Measurements from ENCODE around the gene ADTRP. TPM values are rescaled to one million over a fixed set of nuclear protein-coding genes. Genes with fewer than 3 reads are reported as not detected.
A peak's percentile ranks its signal among the peaks of the same experiment; 100 is the strongest.

Gene ADTRP
- total RNA-seq, 1 donor from 2014 or later = 0.85 TPM

DNA sequence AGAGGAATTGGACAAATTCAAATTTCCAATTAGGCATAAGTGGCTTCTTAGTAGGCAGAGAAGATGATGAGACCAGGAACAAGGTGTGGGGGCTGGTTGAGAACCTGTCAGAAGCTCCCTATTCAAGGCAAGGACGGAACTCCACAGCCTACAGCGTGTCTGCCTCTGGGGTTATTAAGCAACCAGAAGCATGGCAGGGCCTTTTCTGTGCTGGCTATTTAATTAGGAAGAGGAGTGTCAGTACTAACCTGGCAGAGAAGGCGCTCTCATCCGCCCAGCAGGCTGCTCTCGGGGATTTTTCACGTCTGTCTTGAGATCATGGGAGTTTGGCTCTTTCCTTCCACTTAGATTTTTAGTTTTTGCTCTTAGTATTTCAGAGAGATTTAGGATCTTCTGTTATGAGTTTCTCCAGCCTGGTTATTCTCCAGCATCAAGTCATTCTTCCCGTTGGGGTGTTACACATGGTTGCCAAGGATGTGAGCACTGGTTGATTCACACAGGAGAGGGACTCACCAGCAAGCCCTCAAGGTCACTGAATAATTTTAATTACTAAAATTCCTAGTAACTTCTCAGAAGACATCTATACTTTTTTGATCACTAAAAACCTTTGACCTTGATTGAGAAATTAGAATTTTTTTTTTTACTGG lies 23.9 kb downstream of the ADTRP start:
- peak; percentile 70 for DNase-seq

DNA sequence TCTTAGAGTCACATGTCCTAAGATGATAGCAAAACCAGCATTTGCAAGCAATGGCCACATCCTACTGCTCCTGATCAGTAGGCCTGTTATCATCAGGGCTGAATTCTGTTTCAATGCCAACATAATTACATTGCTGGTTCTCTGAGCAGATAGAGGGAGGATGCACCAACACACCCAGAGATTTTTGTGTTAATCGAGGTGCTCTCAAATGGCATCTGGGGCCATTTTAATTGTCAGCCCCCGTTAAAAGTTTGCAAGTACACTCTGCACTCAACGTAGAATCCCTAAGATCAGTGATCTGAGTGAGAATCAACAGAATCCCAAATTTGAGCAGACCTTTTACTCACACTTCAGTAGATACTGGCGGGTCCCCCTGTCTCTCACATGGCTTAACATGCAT lies 24.8 kb downstream of the ADTRP start:
- no peak for DNase-seq

DNA sequence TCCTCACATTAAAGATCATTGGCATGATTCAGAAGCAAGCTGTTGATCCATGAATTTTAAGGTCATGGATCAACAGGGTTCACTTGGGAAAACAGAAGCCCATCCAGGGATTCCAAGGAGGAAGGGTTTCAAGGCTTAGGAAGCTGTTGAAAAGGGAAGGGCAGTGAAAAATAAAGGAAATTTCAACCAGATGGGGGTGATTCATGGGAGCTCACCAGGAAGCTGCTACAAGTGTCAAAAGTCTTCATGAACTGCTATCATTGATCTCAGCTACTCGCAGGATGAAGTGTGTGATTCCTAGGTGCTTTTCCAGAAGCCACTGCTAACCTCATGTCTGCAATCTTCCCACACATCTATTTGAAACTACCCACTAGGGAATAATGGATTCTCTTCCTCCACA lies 26.2 kb downstream of the ADTRP start:
- DNase-seq = no peak

DNA sequence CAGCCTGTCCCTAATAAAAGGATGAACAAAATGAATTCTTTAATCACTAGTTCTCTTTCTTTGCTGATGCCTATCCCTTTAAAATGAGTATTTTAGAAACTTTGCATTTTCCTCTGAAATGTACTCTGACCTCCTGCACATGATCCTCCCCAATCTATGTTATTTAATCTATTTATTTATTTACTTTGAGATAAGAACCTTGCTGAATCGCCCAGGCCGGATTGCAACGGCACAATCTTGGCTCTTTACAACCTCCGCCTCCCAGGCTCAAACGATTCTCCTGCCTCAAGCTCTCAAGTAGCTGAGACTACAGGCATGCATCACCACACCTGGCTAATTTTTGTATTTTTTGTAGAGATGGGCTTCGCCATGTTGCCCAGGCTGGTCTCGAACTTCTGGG lies 27.9 kb downstream of the ADTRP start:
- DNase-seq = no peak

DNA sequence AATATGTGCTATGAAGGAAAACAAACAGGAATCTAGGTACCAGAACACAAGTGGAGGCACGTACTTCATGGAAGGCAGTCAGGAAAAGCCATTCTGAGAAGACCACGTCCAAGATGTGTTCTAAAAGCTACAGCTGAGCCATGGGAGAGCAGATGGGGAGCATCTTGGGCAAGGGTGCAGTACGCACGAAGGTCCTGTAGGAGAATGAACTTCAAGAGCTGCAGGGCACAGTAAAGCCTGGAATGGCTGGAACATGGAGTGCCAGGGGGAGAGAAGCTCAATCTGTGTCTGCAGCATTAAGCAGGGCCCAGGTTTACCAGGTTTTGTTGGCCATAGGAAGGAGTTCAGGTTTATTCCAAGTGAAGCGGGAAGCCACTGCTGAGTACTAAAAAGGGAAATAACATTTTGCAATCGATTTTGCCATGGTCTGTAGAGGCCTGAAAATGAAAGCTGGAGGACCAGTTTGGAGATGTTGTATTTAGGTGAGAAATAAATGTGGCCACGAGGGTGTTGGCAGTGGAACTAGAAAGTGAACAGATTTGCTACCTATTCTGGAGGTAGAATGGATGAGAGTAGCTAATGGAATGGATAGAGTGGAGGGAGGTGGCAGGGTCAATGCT lies 29.9 kb downstream of the ADTRP start:
- DNase-seq = no peak

DNA sequence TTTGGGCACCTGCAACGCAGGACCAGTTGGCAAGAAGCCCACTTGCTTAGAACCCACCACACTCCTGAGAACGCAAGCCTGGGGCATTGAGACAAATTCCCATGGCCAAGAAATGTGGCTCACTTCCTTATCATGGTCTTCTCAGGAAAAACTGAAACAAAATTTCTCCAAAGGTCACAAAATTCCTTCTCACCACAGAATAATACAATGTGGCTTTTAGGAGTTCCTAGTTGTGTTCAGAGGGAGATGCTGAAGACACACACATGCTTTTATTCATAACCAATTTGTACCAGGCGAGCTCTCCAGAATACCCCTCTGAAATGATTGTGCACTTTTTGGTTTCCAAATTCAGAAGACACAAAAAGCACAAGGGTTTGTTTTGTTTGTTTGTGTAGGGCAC lies 31.6 kb downstream of the ADTRP start:
- no peak for DNase-seq

DNA sequence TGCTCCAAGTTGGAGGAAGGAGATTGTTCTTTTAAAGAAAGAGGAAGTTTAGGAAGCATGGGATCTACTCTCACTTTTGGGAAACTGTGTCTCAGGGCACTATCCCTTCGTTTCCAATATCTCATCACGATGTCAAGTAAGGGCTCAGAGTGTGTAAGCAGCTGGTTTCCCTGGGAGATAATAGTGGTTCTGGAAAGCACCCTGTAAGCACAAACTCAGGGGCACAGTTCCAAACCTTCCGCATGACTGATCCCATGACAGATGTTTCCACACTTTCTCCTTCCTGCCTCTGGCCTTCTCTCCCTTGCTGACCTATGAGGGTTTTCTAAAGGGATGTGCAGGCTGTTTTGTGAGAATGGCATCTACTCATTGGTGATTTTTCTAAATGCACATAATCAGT lies 33.9 kb downstream of the ADTRP start:
- DNase-seq = peak; percentile 23

DNA sequence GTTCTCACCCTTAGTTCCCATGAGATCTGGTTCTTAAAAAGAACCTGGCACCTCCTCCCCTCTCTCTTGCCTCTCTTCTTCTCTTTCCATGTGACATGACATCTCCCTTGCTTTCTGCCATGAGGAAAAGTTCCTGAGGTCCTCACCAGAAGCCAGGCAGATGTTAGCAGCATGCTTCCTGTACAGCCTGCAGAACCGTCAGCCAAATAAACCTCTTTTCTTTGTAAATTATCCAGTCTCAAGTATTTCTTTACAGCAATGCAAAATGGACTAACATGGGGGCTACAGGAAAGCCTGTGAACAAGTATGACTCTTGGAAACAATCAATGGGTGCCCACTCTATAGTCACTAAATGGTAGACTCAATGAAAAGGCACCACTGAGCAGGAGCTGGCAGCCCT lies 34.5 kb downstream of the ADTRP start:
- DNase-seq = no peak

DNA sequence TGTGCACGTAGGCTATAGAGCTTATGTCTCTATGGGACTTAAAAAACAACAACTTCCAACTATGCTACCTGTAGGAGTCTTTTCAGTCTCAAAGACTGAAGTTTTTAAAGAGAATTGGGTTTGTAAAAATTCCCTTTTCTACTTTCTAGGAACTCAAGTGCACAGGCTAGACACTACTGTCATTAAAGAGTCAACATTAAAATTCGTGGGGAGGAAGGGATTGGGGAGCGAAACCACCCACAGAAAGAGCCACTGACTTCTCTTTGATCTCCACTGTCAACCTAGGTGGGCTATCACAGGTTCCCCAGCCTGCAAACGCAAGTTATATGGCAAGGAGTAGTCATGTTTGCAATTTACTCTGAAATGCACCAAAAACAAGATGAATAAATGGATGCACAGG lies 37.7 kb downstream of the ADTRP start:
- no peak for DNase-seq

DNA sequence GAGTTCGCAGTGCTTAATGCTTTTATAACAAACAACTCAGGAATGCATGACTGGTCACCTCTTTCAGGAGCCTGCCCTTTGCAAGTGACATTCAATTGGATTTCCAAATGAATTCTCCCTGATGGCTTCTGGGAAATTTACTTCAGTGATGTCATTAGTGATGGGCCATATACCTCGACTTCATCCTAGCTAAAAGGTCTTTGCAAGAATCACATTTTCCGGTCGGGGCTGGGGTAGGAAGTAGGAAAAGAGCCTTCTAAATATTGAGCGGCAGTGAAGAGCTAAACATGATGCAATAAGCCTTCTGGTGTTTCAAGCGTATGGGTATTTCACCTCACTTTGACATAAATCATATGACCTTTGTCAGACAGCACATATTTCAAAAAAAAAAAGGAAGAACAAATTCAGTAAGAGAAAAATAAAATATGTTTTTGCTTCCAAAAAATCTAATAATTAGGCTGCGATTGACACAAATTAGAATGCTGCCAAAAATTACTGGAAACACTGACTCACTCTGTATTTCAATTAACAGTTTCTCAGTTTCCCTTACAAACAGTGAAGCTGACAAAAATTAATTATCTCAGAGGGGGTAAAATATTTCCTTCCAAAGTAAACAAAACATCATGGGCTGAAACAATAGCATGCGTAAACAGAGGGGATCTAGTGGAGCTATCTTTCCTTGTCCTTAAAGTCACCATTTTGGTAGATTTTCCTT lies 39.8 kb downstream of the ADTRP start:
- DNase-seq = peak; percentile 49

DNA sequence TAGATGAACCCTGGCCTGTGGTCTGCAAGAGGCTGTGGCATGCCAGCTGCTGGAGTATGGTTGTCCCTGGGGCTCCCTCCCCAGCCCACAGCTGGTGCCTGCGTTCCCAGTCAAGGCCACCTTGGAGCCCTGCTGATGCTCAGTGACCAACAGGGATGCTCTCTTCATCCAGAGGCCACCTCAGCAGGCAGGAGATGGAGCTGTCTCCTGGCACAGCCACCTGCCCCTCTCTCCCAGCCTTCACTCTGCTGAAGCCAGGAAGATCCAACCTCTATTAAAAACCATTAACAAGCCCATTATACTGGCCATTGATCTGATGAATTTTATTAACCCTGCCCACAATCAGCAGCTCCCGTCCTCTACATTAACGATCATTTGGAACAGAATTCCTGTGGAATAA lies 40.4 kb downstream of the ADTRP start:
- no peak for DNase-seq

DNA sequence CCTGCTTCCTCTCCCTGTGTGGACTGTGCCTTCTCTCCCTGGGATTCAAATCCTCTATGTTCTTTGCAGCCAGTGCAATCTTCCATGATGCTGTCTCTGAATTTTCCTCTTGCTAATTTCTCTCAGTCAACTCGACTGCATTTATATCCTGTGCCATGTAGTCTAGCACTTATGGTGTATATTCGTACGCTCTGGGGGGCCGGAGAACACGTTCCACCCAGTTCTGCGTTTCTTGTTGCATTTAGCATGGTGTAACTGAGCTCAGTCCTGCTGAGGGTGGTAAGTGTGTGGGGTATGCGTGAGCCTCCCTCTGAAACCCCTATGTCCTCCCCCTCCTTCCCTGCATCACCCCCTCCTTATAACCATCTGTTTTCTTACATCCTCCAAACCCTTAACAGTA lies 42.0 kb downstream of the ADTRP start:
- DNase-seq = no peak

DNA sequence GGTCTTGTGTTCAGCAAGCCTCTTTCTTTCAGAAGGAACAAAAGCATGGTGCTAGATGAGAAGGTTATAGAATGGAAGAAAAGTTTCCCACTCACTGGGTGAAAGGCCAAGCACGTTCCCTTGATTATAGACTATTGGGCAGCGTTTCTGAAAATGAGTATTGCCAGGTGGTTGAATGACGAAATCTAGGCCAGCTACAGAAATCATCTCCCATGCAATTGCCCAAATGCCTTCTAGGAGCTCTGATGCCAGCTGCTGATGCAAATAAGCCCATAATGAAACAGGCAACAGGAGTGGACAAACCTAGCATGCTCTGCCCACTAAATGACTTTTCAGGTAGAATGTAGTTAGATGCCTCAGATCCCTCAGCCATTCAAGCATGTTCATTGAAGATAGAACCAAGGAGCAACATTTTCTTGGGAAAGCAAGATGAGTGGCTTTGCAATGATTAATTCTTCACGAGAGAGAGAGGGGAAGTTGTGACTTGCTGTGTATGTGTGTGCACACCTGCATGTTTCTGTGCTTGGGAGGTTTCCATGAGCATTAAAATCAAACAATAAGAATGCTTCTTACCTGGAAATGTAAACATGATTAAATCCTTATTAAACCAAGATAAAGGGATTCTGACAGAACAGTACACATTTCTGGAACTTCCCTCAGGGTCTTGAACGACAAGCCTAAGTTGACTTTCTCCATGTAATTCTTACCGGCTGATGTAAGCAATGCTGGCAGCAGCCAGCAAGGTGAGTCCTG lies 43.6 kb downstream of the ADTRP start:
- DNase-seq = no peak

DNA sequence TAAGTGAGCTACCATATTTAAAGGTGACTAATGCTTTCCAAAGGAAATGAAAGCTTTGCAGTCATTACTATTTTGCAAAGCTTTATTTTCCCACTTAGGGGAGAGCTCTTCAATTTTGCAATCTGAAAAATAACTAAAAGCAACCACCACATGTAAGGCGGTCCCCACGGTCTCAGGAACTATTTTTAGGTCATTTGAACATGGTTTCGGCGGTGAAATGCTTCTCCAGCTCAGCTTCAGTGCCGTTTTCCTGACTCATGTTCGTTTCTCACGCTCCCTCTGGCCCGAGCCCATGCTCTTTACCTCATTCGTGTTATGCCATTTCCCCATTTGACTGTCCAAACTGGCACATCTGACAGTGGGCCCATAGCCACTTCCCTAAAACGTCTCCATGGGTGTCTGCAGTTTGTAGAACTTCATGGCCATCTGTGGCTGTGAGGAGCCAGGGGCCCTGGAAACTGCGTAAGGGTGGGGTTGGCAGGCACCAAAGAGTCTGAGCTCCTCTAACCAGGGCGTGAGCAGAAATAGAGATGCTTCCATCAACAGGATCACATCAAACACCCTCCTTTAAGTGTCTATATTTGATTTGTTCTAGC lies 46.5 kb downstream of the ADTRP start:
- peak; percentile 19 for DNase-seq

DNA sequence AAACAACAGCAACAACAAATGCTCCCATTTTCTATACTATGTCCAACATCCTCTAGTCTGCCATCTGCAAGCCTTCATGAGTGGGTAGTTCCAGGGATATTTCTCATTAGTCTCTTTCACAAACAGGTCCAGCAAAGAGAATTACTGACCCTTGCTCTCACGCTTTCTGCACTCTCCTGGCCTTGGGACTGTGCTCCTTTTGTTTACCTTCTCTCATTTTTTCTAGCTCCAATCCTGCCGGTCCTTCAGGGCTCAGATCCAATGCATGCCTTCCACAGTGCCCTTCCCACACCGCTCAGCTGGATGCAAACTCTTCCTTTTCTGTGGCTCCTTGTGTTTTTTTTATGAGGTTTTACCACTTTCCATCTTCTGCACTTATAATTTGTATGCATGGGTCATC lies 47.2 kb downstream of the ADTRP start:
- DNase-seq = no peak

DNA sequence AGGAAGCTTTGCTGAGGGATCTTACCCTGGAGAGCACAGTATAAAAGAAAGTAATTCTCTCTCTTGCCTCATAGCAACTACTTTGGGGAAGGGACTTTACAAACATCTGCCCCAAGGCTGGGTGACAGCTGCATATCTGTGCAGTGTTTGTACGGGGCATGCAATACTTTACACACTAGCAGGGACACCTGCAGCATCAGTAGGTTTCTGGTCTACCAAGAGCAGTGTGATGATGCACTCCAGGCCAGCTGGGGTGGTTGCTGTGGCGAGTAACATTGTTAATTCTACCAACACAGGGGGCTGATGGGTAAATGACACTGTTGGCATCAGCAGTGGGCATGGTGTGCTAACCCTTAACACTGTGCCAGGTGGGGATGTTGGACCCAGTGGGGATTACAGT lies 48.0 kb downstream of the ADTRP start:
- DNase-seq = no peak

DNA sequence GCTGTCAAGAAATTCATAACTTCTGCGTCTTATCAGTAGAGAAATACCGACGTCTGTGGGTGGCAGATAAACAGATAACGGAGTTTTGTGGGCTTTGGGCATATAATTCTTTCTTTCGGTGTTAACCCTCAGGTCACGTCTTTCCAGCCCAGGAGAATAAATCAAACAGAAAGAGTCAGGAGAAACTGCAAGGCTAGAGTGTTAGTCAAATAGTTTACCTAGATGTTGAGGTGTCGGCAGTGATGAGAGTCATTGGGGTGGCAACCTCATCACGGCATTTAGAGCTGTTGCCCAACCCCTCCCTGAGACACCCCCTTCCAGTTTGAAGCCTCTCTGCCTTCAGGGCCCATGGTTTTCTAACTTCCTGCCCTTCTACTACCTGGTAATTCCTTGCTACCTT lies 49.5 kb downstream of the ADTRP start:
- DNase-seq = no peak

DNA sequence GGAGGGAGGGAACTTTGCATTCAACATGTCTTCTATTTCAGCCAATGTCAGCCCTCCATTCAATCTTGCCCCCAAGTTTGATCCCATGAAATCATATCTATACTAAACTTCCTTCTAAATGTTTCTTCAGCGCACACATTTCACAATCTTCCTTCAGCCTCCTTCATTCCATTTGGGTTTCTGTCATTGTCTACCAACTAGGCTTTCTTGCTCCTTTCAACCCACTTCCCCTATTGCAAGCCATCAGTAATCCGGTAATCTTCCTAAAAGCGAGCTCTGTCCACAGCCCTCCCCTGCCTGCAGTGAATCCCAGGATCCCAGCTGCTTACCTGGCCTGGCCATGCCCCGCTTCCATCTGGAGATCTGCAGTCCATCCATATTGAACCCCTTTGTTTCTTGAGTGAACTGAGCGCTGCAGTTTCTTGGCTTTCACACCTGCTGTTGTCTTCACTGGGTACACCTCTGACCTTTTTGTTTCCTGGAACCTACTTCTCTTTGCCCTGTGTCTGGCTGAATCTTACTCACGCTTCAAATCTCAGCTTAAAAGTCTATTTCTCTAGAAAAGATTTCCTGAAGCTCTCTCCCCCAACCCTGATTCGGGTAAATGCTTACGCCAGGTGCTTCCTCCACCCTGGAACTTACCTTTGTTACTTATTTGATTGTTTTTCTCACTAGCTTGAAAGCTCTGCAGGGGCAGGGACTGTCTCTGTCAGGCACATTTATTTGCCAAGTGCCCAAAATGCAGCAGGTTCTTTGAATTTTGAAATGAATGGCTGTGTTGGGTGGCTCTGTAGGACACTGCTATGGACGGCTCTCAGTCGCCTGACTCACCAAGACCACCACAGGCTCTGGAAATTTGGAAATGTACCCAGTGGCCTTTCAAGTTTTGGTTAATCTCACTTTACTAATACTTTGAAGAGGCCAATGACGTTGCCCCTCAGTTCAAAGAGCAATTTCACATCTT lies 50.3 kb downstream of the ADTRP start:
- no peak for DNase-seq

DNA sequence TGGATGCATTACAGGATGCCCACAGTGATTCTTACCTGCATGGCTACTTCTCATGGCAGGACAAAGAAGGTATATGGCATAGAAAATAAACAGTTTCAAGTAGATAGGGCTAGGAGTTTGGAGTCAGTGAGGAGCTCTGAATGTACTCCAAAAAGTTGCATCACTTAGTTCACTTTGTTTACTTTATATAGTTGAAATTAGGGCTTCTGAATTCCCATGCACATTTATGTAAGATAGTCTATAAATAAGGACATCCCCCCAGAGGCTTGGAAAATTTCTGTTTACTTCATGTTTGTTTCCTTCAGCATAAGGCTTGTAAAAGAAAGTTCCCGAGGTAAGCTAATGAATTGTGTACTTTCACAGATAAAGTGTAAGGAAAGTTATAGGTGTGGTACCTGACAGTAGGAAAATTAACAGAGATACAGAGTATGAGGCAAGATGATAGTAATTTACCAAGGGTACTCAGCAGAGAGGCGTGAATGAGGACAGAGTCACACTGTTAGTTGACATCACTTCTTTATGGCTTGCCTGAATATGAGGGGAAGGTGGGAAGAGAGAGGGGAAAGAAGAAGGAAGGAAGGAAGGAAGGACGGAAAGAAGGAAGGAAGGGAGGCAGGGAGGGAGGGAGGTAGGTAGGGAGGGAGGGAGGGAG lies 51.1 kb downstream of the ADTRP start:
- DNase-seq = no peak

DNA sequence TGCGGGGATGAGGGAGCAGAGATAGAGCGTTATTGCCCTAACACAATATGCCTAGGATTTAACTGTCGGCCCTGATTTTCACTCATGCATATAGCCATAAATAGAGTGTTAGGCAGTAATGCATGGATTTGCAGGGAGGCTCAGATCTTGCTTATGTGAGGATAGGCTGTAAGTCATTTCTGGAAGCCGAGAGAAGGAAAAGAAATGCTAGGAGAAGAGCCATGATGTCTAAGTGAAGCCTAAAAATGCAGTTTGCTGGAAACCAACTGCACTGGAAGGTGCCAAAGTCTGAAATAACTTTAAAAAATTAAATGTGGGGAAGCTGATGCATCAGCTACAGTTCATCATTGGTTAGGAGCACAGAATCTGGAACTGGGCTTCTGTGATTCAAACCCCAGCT lies 54.3 kb downstream of the ADTRP start:
- no peak for DNase-seq
